ENCODE data around the gene DNAAF8. TPM values are rescaled to one million over a fixed set of nuclear protein-coding genes. Genes with fewer than 3 reads are reported as not detected.

The DNAAF8 gene
- total and polyA plus RNA-seq, 2 of the 4 experiments (the other 2 are of a cell fraction): 0.54 to 1.7 TPM

GRCh38 chr16:4685776-4686496 is 48.4 kb upstream of the DNAAF8 start:
- no peak overlapping the region for H3K4me2 ChIP-seq (ENCODE audit: low read depth, low read length)
- dilution Hi-C loops (cut with HindIII; ENCODE audit: low sequenced_read_pairs, unreplicated experiment): no loop called here
- intact Hi-C loops (cut with micrococcal nuclease): no loop called here
- H3K9me3 ChIP-seq (ENCODE audit: control insufficient read depth, insufficient read depth, low read length): no peaks in the 10 kb centered on the region
- H3K27me3 ChIP-seq (ENCODE audit: control insufficient read depth, insufficient read depth, low read length): no peaks in the 10 kb centered on the region
- no peaks in the 10 kb centered on the region; the same call in none of the 2 replicates for H4K20me1 ChIP-seq (ENCODE audit: insufficient read depth, low read length)
- ATAC-seq (ENCODE audit: low read depth) (no peak), DNase-seq (no peak)
- no peaks in the 10 kb centered on the region for H3K9me1 ChIP-seq (ENCODE audit: insufficient read depth, low read length)
- BruUV-seq (replicated peaks): no TSS peak
- no peak overlapping the region for H3K9ac ChIP-seq (ENCODE audit: low read depth, low read length)
- H3K18ac ChIP-seq (ENCODE audit: low read depth, low read length): no peak overlapping the region
- peaks cover 64% of the 10 kb centered on the region for H3K36me3 ChIP-seq (ENCODE audit: control insufficient read depth, insufficient read depth, low read length)
- 0 out of 4 replicates have a peak, but pooled peaks cover 0 to 2% of the 10 kb centered on the region in 2 experiments for H3K79me1 ChIP-seq (ENCODE audit: low read depth in 1 of 2, low read length in 2 of 2)
- no peak overlapping the region for H2BK120ac ChIP-seq (ENCODE audit: low read depth, low read length)
- no peak overlapping the region for H3K27ac ChIP-seq (ENCODE audit: insufficient read depth, low read length)
- no peaks in the 10 kb centered on the region for H3K4me1 ChIP-seq (ENCODE audit: control insufficient read depth, insufficient read depth, low read length)
- H3K56ac ChIP-seq (ENCODE audit: extremely low read depth, insufficient read depth, low read length): no peak overlapping the region
- H2AK9ac ChIP-seq (replicated peaks; ENCODE audit: low read depth, low read length, poor library complexity): no peak overlapping the region
- ChIA-PET CTCF (no interaction called here), POLR2A (ENCODE audit: unreplicated experiment) (no interaction called here)
- TF ChIP-seq RCOR1 (IDR thresholded peaks at IDR 0.05; ENCODE audit: insufficient replicate concordance, low read length): no peak
- TF ChIP-seq ELK1 (IDR thresholded peaks at IDR 0.05; ENCODE audit: borderline replicate concordance, low read depth, low read length): no peak
- no peak for TF ChIP-seq CTCF (conservative IDR thresholded peaks at IDR 0.05; ENCODE audit: low read depth, low read length)
- TF ChIP-seq MXI1 (IDR thresholded peaks at IDR 0.05; ENCODE audit: borderline replicate concordance, low read depth, low read length): no peak
- TF ChIP-seq NFE2L2 (IDR thresholded peaks at IDR 0.05; ENCODE audit: low read depth, low read length): no peak
- no peak for TF ChIP-seq CEBPB (IDR thresholded peaks at IDR 0.05; ENCODE audit: low read depth, low read length)
- no peak for TF ChIP-seq FOS (IDR thresholded peaks at IDR 0.05; ENCODE audit: low read depth, low read length)
- no peak for TF ChIP-seq CHD1 (IDR thresholded peaks at IDR 0.05; ENCODE audit: low read depth, low read length)
- TF ChIP-seq POLR2A (IDR thresholded peaks at IDR 0.05; ENCODE audit: low read depth, low read length): no peak
- TF ChIP-seq USF2 (IDR thresholded peaks at IDR 0.05; ENCODE audit: low read depth, low read length): no peak
- TF ChIP-seq SMC3 (IDR thresholded peaks at IDR 0.05; ENCODE audit: low read depth, low read length): no peak
- no peak for TF ChIP-seq BHLHE40 (IDR thresholded peaks at IDR 0.05; ENCODE audit: low read depth, low read length)
- no peak for TF ChIP-seq RFX5 (IDR thresholded peaks at IDR 0.05; ENCODE audit: low read depth, low read length)
- TF ChIP-seq MAFK (IDR thresholded peaks at IDR 0.05; ENCODE audit: low read depth, low read length): no peak
- no peak for TF ChIP-seq MAZ (IDR thresholded peaks at IDR 0.05; ENCODE audit: borderline replicate concordance, low read depth, low read length)
- TF ChIP-seq RAD21 (IDR thresholded peaks at IDR 0.05; ENCODE audit: low read length): no peak
- WGBS, 2 experiments (ENCODE audit: extremely low coverage in 2 of 2, insufficient read length in 1 of 2): 98% methylated on average over 28 of the region's 38 CpGs; no CpG with 5 or more reads in 1 of the 2 experiments
- H4K5ac ChIP-seq (ENCODE audit: low read depth, low read length): no peak overlapping the region
- no peak overlapping the region for H2AFZ ChIP-seq (replicated peaks; ENCODE audit: low read length, poor library complexity)
- no peak overlapping the region for H3K4ac ChIP-seq (ENCODE audit: low read depth, low read length)
- no peak overlapping the region for H2AK5ac ChIP-seq (ENCODE audit: low read depth, low read length)
- H3K4me3 ChIP-seq (ENCODE audit: insufficient read depth, low read depth, low read length): no peak overlapping the region
- no peak overlapping the region for H4K8ac ChIP-seq (ENCODE audit: low read depth in 2 of 2, low read length in 2 of 2)
- H4K91ac ChIP-seq (ENCODE audit: insufficient read depth, low read depth, low read length): no peak overlapping the region
- no peak overlapping the region for H2BK15ac ChIP-seq (ENCODE audit: low read depth, low read length)
- no peak overlapping the region for H3K14ac ChIP-seq (replicated peaks; ENCODE audit: low read depth, low read length)
- in situ Hi-C loops (cut with MboI; ENCODE audit: low sequenced_read_pairs): no loop called here
- H2BK5ac ChIP-seq (ENCODE audit: low read depth, low read length, poor library complexity, severe bottlenecking): no peak overlapping the region
- no peak overlapping the region for H2BK20ac ChIP-seq (ENCODE audit: low read depth, low read length)
- no peak overlapping the region for H3K23ac ChIP-seq (ENCODE audit: low read depth, low read length)

All from IMR-90 (cell line).